ENCODE measurements around the gene CRB1.

- TF ChIP-seq POLR2A (IDR thresholded peaks at IDR 0.05) (no peak), CTCF (IDR thresholded peaks at IDR 0.05) (no peak), POLR2AphosphoS5 (IDR thresholded peaks at IDR 0.05) (no peak)
These were observed 122.8 kb downstream of the CRB1 start for GRCh38 chr1:197390856-197391255.

Data from gastroesophageal sphincter (tissue), 3 donors.